Stimulated activated CD8-positive, alpha-beta memory T cell treated with anti-CD3 and anti-CD28 coated beads, Interleukin-4, amount 100 ng/mL, for 4 hours (primary cell): Measurements from ENCODE around the gene SERBP1.
"Not testable (repeated sequence)": the region's sequence is repeated elsewhere in the genome, so short reads cannot be mapped to it uniquely, and the experiment has no call there.

Source experiments
- DNase-seq, 2 donors: peaks; one replicate each; pipeline ENCODE4 v3.0.0-alpha.2; 2020; ENCODE audit warnings: low read depth in 2 of 2, low spot score in 1 of 2

Gene SERBP1

GRCh38 chr1:67408148-67408547 lies 22.1 kb downstream of the SERBP1 start:
- DNase-seq, result no peak

DNA sequence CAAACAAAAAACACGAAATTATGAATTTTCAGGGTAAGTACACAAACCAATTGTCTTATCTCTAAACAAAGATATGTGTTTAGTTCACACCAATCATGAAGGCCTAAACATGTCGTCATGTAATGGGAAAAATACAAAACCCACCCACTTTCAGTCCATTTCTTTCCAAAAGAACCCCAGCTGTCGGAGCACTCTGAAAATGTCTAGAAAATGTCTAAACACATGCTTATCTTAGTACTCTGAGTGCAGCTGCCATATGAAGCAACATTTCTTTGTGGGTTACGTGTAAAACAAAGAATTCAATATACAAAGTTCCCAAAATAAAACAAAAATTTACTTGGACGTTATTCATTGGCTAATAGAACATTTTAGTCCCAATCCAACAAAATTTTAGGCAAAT lies 22.7 kb downstream of the SERBP1 start:
- DNase-seq, result no peak

GRCh38 chr1:67405473-67406245 lies 24.5 kb downstream of the SERBP1 start:
- no peak for DNase-seq

DNA sequence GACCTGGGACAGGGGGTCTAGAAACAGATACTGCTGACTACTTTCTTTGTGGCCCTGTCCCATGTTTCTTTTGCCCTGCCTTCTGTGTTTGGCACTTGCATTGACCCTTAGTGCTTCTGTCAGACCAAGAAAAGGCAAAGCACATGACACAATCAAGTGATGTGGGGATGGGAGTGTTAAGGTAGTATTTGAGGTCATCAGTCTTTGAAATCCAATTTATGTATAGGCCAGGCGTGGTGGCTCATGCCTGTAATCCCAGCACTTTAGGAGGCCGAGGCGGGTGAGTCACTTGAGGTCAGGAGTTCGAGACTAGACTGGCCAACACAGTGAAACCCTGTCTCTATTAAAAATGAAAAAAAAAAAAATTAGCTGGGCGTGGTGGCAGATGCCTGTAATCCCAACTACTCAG lies 26.0 kb downstream of the SERBP1 start:
- DNase-seq, result no peak

DNA sequence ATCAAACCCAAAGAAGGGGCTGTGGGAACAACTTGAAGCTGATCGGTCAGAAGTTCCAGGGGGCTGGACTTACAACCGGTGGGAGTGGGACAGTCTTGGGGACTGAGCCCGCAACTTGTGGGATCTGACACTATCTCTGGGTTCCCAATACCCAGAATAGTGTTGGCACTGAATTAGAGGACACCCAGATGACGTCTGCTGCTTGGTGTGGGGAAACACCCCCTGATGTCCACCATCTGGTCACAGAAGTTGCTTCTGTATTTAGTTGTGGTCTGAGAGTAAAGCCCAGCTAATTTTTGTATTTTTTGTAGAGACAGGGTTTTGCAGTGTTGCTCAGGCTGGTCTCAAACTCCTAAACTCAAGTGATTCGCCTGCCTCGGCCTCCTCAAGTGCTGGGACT lies 28.8 kb downstream of the SERBP1 start:
- DNase-seq, result no peak

GRCh38 chr1:67400029-67400786 lies 30.0 kb downstream of the SERBP1 start:
- DNase-seq, result not testable (repeated sequence)

GRCh38 chr1:67399199-67399993 lies 30.8 kb downstream of the SERBP1 start:
- no peak for DNase-seq

GRCh38 chr1:67394548-67394947 lies 35.7 kb downstream of the SERBP1 start:
- no peak for DNase-seq

GRCh38 chr1:67393737-67394136 lies 36.5 kb downstream of the SERBP1 start:
- DNase-seq, result no peak

- DNase-seq, result no peak
Measured at GRCh38 chr1:67393240-67393639, 37.0 kb downstream of the SERBP1 start.

DNA sequence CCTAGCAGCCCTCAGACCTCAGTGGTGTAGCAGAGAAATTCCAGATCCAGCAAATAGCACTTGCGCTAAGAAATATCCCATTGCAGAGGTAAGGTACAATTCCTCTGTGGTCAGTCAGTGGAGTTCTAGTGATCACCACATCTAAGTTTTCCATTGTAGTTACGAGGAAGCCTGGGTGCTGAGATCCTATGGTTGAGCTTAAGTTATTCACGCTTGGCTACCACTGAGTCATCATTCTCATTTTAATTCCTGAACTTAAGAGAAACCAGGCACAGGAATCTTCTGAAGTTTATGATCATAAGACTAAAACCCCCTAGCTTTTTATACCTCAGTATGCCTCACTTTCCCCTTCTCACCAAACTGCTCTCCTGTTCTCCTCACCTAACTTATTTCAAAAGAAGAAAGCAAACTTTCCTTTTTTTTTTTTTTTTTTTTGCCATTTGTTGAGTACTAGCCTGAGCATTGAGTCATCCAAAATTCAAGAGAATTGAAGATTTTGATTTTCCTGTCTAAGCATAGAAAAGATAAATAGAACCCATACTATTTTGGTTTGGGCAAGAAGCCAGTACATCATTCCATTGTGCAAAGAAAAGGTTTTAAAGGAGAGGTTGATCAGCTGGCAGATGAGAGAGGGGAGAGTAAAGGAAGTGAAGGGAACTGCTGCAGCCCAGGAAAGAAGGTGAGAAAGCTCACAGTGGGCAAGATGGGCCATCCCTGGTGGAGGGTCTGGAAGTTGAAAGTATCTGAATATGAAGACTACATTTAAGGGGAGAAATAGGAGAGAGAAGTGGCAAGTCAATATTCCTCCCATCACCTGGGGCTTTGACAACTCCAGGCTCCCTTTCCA lies 39.9 kb downstream of the SERBP1 start:
- no peak for DNase-seq

GRCh38 chr1:67383999-67384638 lies 46.1 kb downstream of the SERBP1 start:
- no peak for DNase-seq

DNA sequence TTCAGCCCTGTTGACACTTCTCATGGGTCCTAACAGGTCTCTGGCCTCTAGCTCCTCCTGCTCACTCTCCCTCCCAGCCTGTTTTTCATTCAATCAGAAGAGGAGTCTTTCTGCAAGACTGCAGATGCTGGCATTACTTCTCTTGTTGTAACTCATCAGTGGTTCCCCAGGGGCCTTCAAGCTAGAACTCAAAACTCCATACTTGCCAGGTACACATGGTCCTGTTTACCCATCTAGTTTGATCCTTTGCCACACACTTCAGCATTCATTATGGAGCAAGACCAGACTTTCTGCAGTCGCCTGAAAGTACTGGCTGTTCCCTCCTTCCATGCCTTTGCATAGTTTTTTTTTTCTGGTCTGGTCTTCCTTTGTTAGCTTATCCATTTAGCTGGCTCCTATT lies 47.9 kb downstream of the SERBP1 start:
- no peak for DNase-seq

GRCh38 chr1:67381154-67381553 lies 49.0 kb downstream of the SERBP1 start:
- DNase-seq, result no peak

- DNase-seq, result no peak
Measured at GRCh38 chr1:67377253-67377652, 52.9 kb downstream of the SERBP1 start.

GRCh38 chr1:67376381-67376780 lies 53.8 kb downstream of the SERBP1 start:
- no peak for DNase-seq

DNA sequence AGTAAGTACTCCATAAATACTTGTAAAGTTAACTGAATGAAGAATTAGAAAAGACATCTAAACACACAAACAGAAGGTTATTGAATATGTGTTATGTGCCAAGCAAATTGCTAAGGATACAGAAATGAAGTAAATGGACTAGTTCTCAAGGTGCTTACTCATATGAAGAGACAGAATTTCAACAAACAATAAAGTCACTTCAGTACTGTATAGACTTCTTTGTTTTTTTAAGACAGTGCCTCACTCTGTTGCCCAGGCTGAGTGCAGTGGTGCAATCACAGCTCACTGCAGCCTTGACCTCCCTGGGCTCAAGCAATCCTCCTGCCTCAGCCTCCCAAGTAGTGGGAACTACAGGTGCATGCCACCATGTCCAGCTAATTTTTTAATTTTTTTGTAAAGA lies 57.3 kb downstream of the SERBP1 start:
- no peak for DNase-seq

DNA sequence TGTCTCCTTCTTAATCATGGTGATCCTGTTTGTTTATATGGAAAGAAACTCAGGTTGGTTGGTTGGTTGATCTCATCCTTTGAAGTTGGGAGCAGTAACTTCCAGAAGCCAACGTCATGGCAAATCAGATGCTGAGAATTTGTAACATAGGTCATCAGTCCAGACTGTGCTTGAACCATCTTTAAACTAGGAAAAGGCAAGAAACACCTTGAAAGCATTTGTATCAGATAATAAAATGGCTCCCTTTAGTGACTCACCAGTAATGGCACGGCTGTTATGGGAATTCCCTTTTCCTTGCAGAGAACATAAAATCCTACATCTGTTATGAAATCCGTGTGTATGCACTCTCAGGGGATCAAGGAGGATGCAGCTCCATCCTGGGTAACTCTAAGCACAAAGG lies 58.1 kb downstream of the SERBP1 start:
- DNase-seq, result no peak

- DNase-seq, result no peak
Measured at GRCh38 chr1:67371681-67372080, 58.5 kb downstream of the SERBP1 start.

DNA sequence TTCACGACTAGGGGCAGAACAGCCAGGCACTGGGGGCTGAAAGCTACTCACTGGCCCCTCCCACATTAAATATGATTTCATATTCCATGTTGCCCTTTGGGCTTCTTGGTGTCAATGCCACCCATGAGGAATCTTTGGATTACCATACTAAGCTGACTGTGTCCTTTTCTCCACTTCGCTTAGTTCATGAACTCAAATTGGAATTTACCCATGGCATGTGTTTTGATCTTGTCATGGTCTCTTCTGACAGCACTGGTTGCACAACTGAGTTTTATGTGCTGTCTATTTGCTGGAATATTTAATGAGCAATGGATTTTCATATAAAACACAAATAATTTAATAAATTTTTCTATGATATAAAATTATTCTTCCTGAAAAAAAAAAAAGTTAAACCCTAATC lies 59.2 kb downstream of the SERBP1 start:
- DNase-seq, result no peak
